GM12878 (cell line): ENCODE measurements around the gene TIRAP. TPM values are rescaled to one million over a fixed set of nuclear protein-coding genes. Genes with fewer than 3 reads are reported as not detected.

Experiments used
- ATAC-seq: fragments of 200-7000 bp; cut with Tn5 transposase; 3 replicates; pipeline ENCODE4 v1.9.1; 2020; ENCODE audit warnings: mild to moderate bottlenecking, moderate library complexity
- BruUV-seq: library from RNA; stranded (reverse); fragments of 400-500 nt; replicated peaks from 2 replicates; lab custom pipeline; 2021; lab: Mats Ljungman, UMichigan
- CTCF ChIA-PET: fragments of 300-600 bp; sonication (Branson Sonifier 250); formaldehyde crosslinking; extraction: SDS; loops from one replicate; lab custom pipeline; 2021; ENCODE audit warnings: inconsistent platforms; lab: Yijun Ruan, JAX
- POLR2A ChIA-PET: fragments of 350-600 bp; formaldehyde crosslinking; extraction: SDS; loops from one replicate; lab custom pipeline; 2021; ENCODE audit warnings: inconsistent platforms; lab: Charles Lee
- RAD21 ChIA-PET: fragments of 300-600 bp; sonication (Branson Sonifier 250); formaldehyde crosslinking; loops from one replicate; lab custom pipeline; 2023; ENCODE audit warnings: antibody characterized with exemption; ENCODE audit not compliant: unreplicated experiment; lab: Charles Lee
- SMC1A ChIA-PET: fragments of 300-600 bp; sonication (Branson Sonifier 250); formaldehyde crosslinking; loops from one replicate; lab custom pipeline; 2023; ENCODE audit not compliant: unreplicated experiment, uncharacterized antibody; lab: Charles Lee
- DNase-seq: peaks from one replicate; pipeline ENCODE4 v3.0.0-alpha.2; 2011; ENCODE audit warnings: low read depth, low spot score
- FAIRE-seq: peaks from 3 replicates; lab custom pipeline; 2011; peaks lifted over from hg19 to GRCh38; lab: Jason Lieb, UNC
- H2AFZ ChIP-seq: 2 replicates; pipeline ENCODE4 v1.6.0; 2011; ENCODE audit warnings: low read depth, low read length, control low read depth; ENCODE audit not compliant: control insufficient read depth
- H3K27ac ChIP-seq: 2 replicates; pipeline ENCODE4 v1.5.1; 2011; ENCODE audit warnings: control low read depth; ENCODE audit not compliant: control insufficient read depth, insufficient read depth
- H3K27me3 ChIP-seq, 2 experiments: replicated peaks in 1 of 2; 2 replicates each; pipeline versions ENCODE4 v1.6.0 to v1.6.1; 2011; ENCODE audit warnings: low read length in 1 of 2; ENCODE audit not compliant: control insufficient read depth in 2 of 2, insufficient read depth in 2 of 2
- H3K36me3 ChIP-seq, 2 experiments: 2 replicates each; pipeline ENCODE4 v1.5.1; 2011; ENCODE audit warnings: low read length in 1 of 2; ENCODE audit not compliant: control insufficient read depth in 2 of 2, insufficient read depth in 2 of 2
- H3K4me1 ChIP-seq: 2 replicates; pipeline ENCODE4 v1.6.1; 2011; ENCODE audit warnings: mild to moderate bottlenecking, low read length, moderate library complexity, mixed read lengths; ENCODE audit not compliant: control insufficient read depth, insufficient read depth
- H3K4me2 ChIP-seq: 2 replicates; pipeline ENCODE4 v1.6.0; 2011; ENCODE audit warnings: control low read depth; ENCODE audit not compliant: control insufficient read depth, insufficient read depth
- H3K4me3 ChIP-seq: fragments of 200-600 bp; sonication (generic); 2 replicates; pipeline ENCODE4 v1.5.1; 2016
- H3K79me2 ChIP-seq: 2 replicates; pipeline ENCODE4 v1.6.0; 2011; ENCODE audit warnings: low read length; ENCODE audit not compliant: control insufficient read depth, insufficient read depth
- H3K9ac ChIP-seq: 2 replicates; pipeline ENCODE4 v1.8.0; 2011; ENCODE audit warnings: low read length, control low read depth, mixed read lengths; ENCODE audit not compliant: control insufficient read depth, insufficient read depth
- H3K9me3 ChIP-seq: replicated peaks from 3 replicates; pipeline ENCODE4 v1.5.1; 2011; ENCODE audit warnings: mild to moderate bottlenecking, low read length; ENCODE audit not compliant: control insufficient read depth, insufficient read depth
- H4K20me1 ChIP-seq: 2 replicates; pipeline ENCODE4 v1.6.0; 2011; ENCODE audit not compliant: control insufficient read depth, insufficient read depth
- WGBS: methylation state at CpG from one replicate; pipeline ENCODE4 v1.1.6; 2016; ENCODE audit warnings: low lambda C conversion rate; ENCODE audit not compliant: insufficient replicate concordance, insufficient coverage; ENCODE audit errors: missing lambda C conversion rate; 5-methylcytosine and 5-hydroxymethylcytosine counted together
- in situ Hi-C: fragments of 300-500 bp; cut with MboI; formaldehyde crosslinking; loops from 9 replicates; pipeline ENCODE4 v1.14.3; 2018; ENCODE audit warnings: mixed read lengths
- intact Hi-C: fragments of 100-400 bp; cut with micrococcal nuclease; formaldehyde crosslinking; loops from one replicate; pipeline ENCODE4 v1.14.2; 2022; ENCODE audit not compliant: unreplicated experiment
- polyA plus RNA-seq, 11 experiments: library from polyadenylated mRNA; depleted of rRNA in 4 of 11; unstranded in 6 of 11; stranded (reverse) in 5 of 11; fragments of >200 nt; fragmentation: Nextera tagmentation in 4 of 11; fragmentation: Illumina TruSeq in 1 of 11; extraction: Ambion mirVana in 4 of 11; extraction: Trizol in 1 of 11; gene quantifications; 1 replicate in 1 of 11; 2 replicates in 10 of 11; pipeline versions ENCODE4 v1.2.1 to v1.2.3, GENCODE V29; 2011 to 2016; ENCODE audit warnings: inconsistent platforms in 2 of 11, missing spikeins in 2 of 11, low read depth in 1 of 11
- total RNA-seq, 4 experiments: library from RNA; depleted of rRNA in 3 of 4; stranded (reverse); fragments of >200 nt in 3 of 4; fragmentation: Illumina TruSeq in 1 of 4; extraction: Trizol in 1 of 4; gene quantifications; 2 replicates each; pipeline versions ENCODE4 v1.2.1 to v1.2.3, GENCODE V29; 2013 to 2021
- TF ChIP-seq, protein P1 (sequence below): fragments of 450-650 bp; IDR thresholded peaks from 2 replicates; pipeline ENCODE4 v1.6.1; 2016; ENCODE audit warnings: mild to moderate bottlenecking, moderate library complexity, borderline replicate concordance

The TIRAP gene
- total and polyA plus RNA-seq, 10 of the 15 experiments (the other 5 are each of a cell fraction or from before 2014, with no cell fraction given): 0.76 to 9.9 (median 4.7) TPM

DNA sequence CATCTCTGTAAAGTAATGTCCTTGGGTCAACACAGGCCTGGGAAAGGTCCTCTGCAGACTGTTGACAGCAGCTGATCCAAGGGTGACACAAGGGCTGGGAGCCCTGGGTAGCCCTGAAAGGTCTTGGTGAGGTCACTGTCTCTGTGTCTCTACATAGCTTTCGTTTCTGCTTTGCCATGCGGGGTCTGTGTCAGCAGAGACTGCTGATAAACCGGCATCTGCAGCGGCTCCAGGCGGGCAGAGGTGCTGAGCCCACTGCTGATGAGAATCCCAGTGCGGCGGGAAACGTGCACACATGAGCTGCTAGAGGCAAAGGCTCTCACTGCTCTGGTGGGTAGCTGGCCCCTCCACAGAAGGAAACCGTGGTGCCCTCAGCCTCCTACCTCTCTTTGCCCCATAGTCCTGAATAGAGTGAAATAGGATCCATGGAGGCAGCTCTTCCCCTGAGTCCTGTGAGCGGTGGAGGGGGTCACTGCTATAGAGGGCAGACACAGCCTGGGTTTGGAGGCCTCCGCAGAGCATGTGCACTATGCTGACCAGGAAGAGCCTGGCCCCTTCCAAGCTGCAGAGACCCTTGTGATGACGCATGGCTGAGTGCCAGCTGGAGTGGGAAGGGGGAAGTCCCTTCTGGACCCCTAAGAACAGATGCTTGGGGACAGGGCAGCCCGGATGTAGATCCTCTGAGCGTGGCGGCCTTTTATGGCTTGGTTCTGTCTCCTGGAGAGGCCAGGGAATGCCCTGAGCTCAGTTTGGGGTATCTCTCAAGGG, 54.8 kb downstream of the TIRAP start:
- Histone ChIP-seq H3K79me2 (no peaks in the 10 kb centered on the region), H3K9ac (no peak overlapping the region), H4K20me1 (no peaks in the 10 kb centered on the region), H3K4me1 (peaks cover 10% of the 10 kb centered on the region), H3K27ac (no peak overlapping the region), H3K4me2 (no peak overlapping the region), H3K36me3 (peaks cover 19 to 30% of the 10 kb centered on the region in 2 experiments), H3K9me3 (no peaks in the 10 kb centered on the region), H3K27me3 (no peaks in the 10 kb centered on the region), H3K4me3 (no peak overlapping the region), H2AFZ (no peak overlapping the region)
- FAIRE-seq (no peak), ATAC-seq (no peak), DNase-seq (no peak)
- 98% methylated on average over 15 of the region's 15 CpGs for WGBS
- intact Hi-C loops: no loop called here
- ChIA-PET POLR2A (interaction anchor here (0.5 to 0.6 kb wide), 2 partner anchors 12 to 16 kb away, joined by 3 read pairs; no protein-coding TSS in a partner anchor), SMC1A (interaction anchor here (2.5 kb wide), 1 partner anchor 143 kb away, joined by 9 read pairs; no protein-coding TSS in a partner anchor), CTCF (no interaction called here), RAD21 (interaction anchor here (0.6 kb wide), 1 partner anchor 29 kb away, joined by 3 read pairs; no protein-coding TSS in a partner anchor)
- in situ Hi-C loops: no loop called here
- TF ChIP-seq, protein P1, sequence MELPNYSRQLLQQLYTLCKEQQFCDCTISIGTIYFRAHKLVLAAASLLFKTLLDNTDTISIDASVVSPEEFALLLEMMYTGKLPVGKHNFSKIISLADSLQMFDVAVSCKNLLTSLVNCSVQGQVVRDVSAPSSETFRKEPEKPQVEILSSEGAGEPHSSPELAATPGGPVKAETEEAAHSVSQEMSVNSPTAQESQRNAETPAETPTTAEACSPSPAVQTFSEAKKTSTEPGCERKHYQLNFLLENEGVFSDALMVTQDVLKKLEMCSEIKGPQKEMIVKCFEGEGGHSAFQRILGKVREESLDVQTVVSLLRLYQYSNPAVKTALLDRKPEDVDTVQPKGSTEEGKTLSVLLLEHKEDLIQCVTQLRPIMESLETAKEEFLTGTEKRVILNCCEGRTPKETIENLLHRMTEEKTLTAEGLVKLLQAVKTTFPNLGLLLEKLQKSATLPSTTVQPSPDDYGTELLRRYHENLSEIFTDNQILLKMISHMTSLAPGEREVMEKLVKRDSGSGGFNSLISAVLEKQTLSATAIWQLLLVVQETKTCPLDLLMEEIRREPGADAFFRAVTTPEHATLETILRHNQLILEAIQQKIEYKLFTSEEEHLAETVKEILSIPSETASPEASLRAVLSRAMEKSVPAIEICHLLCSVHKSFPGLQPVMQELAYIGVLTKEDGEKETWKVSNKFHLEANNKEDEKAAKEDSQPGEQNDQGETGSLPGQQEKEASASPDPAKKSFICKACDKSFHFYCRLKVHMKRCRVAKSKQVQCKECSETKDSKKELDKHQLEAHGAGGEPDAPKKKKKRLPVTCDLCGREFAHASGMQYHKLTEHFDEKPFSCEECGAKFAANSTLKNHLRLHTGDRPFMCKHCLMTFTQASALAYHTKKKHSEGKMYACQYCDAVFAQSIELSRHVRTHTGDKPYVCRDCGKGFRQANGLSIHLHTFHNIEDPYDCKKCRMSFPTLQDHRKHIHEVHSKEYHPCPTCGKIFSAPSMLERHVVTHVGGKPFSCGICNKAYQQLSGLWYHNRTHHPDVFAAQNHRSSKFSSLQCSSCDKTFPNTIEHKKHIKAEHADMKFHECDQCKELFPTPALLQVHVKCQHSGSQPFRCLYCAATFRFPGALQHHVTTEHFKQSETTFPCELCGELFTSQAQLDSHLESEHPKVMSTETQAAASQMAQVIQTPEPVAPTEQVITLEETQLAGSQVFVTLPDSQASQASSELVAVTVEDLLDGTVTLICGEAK: no peak
- no TSS peak for BruUV-seq
